Urinary bladder (tissue), 4 donors: ENCODE results near the gene ZMPSTE24. TPM values are rescaled to one million over a fixed set of nuclear protein-coding genes. Genes with fewer than 3 reads are reported as not detected.

Experiments
- DNase-seq: peaks from one replicate; pipeline ENCODE4 v3.0.0-alpha.2; 2015; ENCODE audit errors: extremely low spot score
- H3K27ac ChIP-seq: one replicate; pipeline ENCODE4 v1.5.1; 2013; ENCODE audit warnings: low read depth, mild to moderate bottlenecking, moderate library complexity
- H3K36me3 ChIP-seq: one replicate; pipeline ENCODE4 v1.6.1; 2013; ENCODE audit warnings: mild to moderate bottlenecking, moderate library complexity; ENCODE audit not compliant: insufficient read depth
- H3K4me1 ChIP-seq: one replicate; pipeline ENCODE4 v1.6.1; 2013; ENCODE audit warnings: mild to moderate bottlenecking, moderate library complexity; ENCODE audit not compliant: insufficient read depth
- H3K4me3 ChIP-seq: one replicate; pipeline ENCODE4 v1.5.1; 2013; ENCODE audit warnings: low read depth, low read length
- WGBS: extraction: QIAGEN DNeasy Blood & Tissue Kit; methylation state at CpG from one replicate; pipeline ENCODE4 v1.1.7; 2013; 5-methylcytosine and 5-hydroxymethylcytosine counted together
- polyA plus RNA-seq: library from polyadenylated mRNA; stranded (reverse); fragments of 200-250 nt; gene quantifications from one replicate; pipeline ENCODE4 v1.2.3, GENCODE V29; 2013
- total RNA-seq: library from RNA; depleted of rRNA; stranded (reverse); fragments of >200 nt; gene quantifications from one replicate; pipeline ENCODE4 v1.2.3, GENCODE V29; 2014
- donor health status: healthy with polysubstance abuse.
- donor health status: healthy.

The ZMPSTE24 gene
- total and polyA plus RNA-seq, 2 donors = 32.3 to 67.8 TPM

DNA sequence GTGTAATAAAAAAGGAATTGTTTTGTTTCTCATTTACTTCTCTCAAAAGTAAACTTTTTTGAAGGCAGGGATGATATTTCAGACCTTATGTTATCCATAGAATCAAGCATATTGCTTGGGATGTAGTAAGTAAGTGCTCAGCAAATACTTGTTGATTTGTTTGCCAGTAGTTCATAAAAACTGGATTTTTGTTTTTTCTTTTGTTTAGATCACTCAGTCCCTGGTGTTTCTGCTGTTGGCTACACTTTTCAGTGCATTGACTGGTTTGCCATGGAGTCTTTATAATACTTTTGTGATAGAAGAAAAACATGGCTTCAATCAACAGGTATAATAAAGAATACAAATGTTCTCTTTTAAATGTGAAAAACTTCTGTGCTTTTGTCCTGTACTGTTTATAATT, 10.2 kb downstream of the ZMPSTE24 start:
- Histone ChIP-seq H3K27ac (no peak overlapping the region), H3K36me3 (peaks cover 9% of the 10 kb centered on the region), H3K4me3 (no peak overlapping the region), H3K4me1 (no peaks in the 10 kb centered on the region)
- no peak for DNase-seq

DNA sequence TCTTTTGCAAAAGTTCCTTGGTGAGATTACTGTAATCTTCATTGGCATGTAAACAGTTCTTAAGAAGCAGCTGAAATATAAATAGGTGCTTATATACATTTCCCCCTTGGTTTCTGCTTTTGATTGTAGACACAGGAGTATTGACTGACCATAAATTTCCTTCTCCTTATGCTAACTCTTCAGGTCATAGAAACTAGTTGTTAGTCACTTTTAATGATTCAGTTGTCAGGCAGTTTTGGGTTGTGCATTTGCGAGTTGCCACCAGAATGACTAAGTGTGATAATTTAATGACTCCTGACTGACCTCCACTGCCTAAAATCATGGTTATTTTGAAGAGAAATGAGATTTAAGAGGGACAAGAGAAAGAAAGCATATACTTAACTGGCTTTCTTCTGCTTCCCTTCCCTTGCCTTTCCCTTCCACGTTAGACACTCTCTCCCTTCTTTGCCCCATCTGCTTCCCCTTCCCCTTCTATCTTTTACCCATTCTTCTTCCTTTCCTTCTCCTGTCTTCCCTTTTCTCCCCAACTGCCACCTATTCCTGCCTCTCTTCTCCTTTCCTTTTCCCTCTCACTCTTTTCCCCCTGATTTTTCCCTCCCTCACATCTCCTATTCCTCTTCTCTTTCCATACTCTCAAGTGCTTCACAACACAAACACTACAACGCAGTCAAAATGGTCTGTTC, 12.3 kb downstream of the ZMPSTE24 start:
- WGBS = 57% methylated on average over 3 of the region's 3 CpGs
- H3K36me3 ChIP-seq = peaks cover 6% of the 10 kb centered on the region
- no peak overlapping the region for H3K4me3 ChIP-seq
- no peaks in the 10 kb centered on the region for H3K4me1 ChIP-seq
- no peak overlapping the region for H3K27ac ChIP-seq
- no peak for DNase-seq

DNA sequence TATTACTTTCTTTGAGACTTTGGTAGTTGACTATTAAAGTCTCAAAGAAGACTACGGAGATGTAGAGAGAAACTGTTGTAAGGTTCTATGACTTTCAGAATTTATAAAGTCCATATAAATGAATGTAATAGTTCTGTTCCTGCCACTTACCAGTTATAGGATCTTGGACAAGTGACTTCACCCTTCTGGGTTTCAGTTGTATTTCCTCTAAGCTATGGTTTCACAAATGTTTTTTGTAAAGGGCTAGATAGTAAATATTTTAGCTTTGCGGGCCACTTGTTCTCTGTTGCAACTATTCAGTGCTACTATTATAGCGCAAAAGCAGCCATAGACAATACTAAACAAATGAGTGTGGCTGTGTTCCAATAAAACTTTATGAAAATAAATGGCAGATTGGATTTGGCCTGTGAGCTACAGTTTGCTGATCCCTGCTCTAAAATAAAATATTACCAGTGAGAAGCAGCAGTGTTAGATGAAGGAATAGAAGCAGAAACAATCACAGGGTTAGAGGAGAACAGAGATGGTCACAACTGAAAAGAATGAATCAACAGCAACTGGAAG, 14.7 kb downstream of the ZMPSTE24 start:
- Histone ChIP-seq H3K4me1 (no peaks in the 10 kb centered on the region), H3K36me3 (peaks cover 4% of the 10 kb centered on the region), H3K4me3 (no peak overlapping the region), H3K27ac (no peak overlapping the region)
- WGBS = 93% methylated on average over 3 of the region's 3 CpGs
- DNase-seq = no peak

DNA sequence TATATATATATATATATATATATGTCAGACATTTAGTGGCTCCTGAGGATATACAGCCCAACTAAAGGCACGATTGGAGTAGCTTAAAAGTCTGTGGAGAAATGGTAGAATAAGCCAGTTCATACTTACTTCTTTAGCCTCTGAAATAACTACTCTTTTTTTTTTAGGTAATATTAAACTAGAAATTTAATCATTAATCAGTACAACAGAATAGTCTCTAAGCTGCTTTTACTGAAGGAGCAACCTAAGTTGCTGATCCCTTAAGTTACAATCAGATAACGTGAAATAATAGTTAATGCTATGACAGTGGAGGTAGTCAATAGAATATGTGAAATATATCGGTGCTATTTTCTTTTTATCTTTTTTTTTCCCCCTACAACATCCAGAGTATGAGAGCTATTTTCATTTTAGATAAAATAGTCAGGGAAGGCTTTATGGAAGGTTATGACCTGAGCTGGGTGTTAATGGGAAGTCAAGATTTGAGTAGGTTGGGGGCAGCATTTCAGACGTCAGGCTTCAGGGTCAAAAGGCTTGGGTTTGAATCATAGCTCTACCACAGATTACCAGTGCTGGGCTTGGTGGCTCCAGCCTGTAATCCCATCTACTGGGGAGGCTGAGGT, 15.6 kb downstream of the ZMPSTE24 start:
- 77% methylated on average over 4 of the region's 4 CpGs for WGBS
- H3K36me3 ChIP-seq = peaks cover 4% of the 10 kb centered on the region
- no peak overlapping the region for H3K27ac ChIP-seq
- H3K4me1 ChIP-seq = no peaks in the 10 kb centered on the region
- no peak for DNase-seq
- no peak overlapping the region for H3K4me3 ChIP-seq

DNA sequence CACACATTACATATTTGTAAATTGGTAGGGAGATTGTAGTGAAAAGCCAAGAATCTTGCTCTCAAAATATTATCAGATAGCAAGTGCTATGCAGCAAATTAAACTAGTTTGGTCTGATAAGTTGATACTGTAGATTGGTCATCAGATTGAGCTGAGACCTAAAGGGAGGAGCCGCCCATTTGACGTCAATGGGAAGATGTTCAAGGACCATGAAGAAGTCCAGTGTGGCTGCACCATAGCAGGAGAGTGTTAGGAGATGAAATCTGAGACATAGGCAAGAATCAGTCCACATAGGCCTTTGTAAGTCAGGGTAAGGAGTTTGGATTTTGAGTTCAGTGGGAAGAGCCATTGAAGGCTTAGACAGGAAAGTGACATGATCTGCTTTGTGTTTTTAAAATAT, 16.3 kb downstream of the ZMPSTE24 start:
- WGBS = 93% methylated on average over 2 of the region's 2 CpGs
- H3K36me3 ChIP-seq = peaks cover 3% of the 10 kb centered on the region
- H3K4me1 ChIP-seq = no peaks in the 10 kb centered on the region
- no peak overlapping the region for H3K27ac ChIP-seq
- no peak for DNase-seq
- H3K4me3 ChIP-seq = no peak overlapping the region

DNA sequence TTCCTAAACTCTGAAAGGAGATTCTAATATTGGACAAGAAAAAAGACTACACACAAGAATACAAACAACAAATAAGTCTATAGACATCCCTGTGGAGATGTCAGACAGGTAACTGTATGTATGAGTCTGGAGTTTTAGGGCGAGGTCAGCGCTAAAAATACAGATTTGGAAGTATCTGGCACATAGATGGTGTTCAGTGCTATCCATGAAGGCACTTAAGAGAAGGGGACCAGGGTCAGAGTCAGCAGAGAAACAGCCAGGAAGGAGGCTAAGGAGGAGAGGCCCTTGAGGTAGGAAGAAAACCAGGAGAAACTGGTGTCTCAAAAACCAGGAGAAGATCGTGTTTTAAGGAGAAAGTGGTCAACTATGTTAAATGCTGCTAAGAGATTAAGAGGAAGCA, 18.1 kb downstream of the ZMPSTE24 start:
- Histone ChIP-seq H3K4me1 (no peaks in the 10 kb centered on the region), H3K36me3 (peaks cover 3% of the 10 kb centered on the region), H3K4me3 (no peak overlapping the region), H3K27ac (no peak overlapping the region)
- whole genome bisulfite sequencing = 91% methylated on average over 3 of the region's 3 CpGs
- DNase-seq = no peak

DNA sequence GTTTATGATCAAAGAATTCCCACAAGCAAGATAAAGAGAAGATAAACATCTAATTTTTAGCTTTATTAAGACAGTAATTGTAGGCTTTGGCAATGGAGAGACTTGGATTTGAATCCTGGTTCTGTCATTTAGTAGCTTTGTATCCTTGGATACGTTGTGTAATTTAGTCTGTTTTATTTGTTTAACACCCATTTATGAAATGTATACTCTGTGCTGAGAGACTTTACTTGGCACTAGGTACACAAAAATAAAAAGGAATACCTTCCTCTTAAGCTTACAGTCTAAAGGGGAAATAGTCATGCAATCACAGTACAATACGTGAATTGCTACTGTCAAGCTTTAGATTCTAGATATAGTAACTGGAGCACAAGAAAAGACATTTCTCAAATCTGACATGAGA, 23.8 kb downstream of the ZMPSTE24 start:
- H3K4me3 ChIP-seq = no peak overlapping the region
- H3K36me3 ChIP-seq = peaks cover 2% of the 10 kb centered on the region
- no peak overlapping the region for H3K27ac ChIP-seq
- 52% methylated on average over 2 of the region's 2 CpGs for WGBS
- DNase-seq = no peak
- H3K4me1 ChIP-seq = no peaks in the 10 kb centered on the region

DNA sequence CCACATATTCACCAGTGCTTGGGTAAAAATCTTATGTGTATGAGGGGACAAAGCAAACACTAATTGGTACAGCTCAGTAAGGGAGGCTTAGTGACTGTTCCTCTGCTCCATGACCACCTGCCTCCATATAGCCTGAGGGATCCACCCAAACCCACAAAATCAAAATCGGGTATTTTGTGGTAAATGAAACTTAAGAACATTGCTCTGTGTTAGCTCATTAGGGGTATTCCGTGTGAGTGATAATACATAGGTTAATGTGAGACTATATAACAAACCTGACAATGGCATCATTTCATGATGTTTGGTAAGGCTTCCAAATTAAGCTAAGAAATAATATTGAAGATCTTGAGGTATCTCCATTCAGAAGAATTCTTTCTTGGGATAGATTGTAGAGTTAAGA, 33.3 kb downstream of the ZMPSTE24 start:
- DNase-seq = no peak
- Histone ChIP-seq H3K4me1 (no peaks in the 10 kb centered on the region), H3K27ac (no peak overlapping the region), H3K4me3 (no peak overlapping the region), H3K36me3 (peaks cover 3% of the 10 kb centered on the region)
- 96% methylated on average over 2 of the region's 2 CpGs for WGBS

DNA sequence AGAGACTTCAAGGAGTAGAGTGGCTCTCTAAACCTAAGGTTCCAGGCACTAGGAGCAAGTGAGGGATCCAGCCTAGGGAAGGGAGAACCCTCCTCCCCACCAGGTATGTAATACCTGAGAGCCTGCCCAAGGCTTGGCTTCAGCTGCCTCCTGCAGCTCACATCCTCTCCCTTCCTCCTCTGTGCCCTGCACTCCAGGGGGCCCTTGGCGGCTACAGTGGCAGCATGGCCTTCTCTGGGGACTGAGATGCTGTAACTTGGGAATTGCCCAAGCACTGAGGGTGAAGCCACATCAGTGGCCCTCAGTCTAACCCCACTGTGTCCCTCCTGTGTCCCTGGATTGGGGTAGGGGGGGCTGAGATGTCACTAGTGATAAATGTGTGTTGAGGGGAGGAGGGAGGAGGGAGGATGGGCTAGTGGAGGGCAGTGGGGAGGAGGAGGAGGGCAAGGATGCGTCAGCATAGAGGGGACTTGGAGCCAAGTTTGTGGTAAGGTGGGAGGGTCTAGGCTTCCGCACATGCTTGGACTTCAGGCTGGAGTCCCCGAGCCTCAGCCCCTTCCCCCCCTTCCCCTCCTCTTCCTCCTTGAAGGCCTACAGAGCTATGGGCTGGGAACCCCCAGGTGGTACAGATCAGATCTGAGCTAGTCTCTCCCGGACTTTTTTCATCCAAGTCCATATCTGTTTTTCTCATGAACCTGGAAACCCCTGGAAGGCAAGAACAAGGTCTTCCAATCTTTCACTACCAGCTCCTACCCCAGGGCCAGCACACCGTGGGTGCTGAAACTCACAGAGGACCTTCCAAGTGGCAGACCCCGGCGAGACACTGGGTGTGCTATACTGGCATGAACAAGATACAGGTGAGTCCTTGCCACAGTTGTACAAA, 41.6 kb downstream of the ZMPSTE24 start:
- Histone ChIP-seq H3K4me3 (no peak overlapping the region), H3K36me3 (no peaks in the 10 kb centered on the region), H3K27ac (no peak overlapping the region), H3K4me1 (no peaks in the 10 kb centered on the region)
- 65% methylated on average over 8 of the region's 8 CpGs for WGBS
- no peak for DNase-seq

DNA sequence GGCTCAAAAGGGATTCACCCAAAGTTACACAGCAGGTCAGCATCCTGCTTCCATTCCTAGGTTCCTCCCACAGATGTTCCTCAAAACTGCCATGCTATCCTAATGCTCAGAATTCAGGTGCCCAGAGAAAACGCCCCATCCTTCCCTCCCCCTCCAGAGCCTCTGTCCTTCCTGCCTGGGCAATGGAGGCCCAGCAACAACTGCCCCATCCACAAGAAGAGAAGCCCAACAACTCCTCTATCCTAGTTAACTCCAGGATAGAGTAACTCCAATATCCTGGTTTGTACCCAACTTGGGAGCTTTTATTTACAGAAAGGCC, 42.2 kb downstream of the ZMPSTE24 start:
- no peaks in the 10 kb centered on the region for H3K36me3 ChIP-seq
- no peak overlapping the region for H3K4me3 ChIP-seq
- no peaks in the 10 kb centered on the region for H3K4me1 ChIP-seq
- H3K27ac ChIP-seq = no peak overlapping the region
- 90% methylated on average over 1 of the region's 1 CpG for WGBS
- no peak for DNase-seq

DNA sequence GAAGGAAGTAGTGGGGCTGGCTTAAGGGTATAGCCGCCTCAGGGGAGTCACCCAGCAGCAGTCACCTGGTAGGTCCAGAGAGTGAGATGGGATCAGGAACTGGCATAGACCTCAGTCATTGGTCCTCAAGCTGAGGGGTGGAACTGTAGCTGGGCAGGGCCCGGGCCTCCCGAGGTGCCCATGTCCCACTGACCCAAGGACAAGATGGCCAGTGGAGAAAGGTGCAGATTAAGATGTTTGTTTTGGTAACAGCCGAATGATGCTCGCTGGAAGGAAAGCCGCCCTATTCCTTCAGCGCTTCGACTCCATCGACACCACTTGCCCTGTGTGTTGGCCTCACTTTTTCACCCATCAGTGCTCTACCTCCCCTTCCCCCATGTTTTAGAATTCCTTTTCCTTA, 42.6 kb downstream of the ZMPSTE24 start:
- Histone ChIP-seq H3K4me3 (no peak overlapping the region), H3K4me1 (no peaks in the 10 kb centered on the region), H3K36me3 (no peaks in the 10 kb centered on the region), H3K27ac (no peak overlapping the region)
- 92% methylated on average over 9 of the region's 9 CpGs for WGBS
- DNase-seq = no peak

DNA sequence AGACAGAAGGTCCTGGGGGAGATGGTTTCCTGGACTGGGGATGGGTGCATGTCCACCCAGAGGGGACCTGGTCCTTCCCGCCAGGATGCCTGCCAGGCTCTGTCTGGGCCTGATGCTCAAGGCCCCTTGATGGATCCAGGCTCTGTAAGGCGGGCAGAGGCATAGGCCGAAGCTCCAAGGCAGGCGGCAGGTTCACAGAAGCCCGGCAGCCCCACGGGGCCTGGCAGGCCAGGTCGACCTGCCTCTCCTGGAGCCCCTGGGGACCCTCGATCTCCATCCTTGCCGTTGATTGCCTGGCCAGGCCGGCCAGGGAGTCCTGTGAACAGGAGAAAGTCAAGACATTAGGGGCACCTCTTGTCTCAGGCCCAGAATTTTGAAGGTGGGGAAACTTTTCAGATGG, 43.0 kb downstream of the ZMPSTE24 start:
- DNase-seq = no peak
- no peak overlapping the region for H3K4me3 ChIP-seq
- 94% methylated on average over 10 of the region's 10 CpGs for WGBS
- H3K36me3 ChIP-seq = no peaks in the 10 kb centered on the region
- no peak overlapping the region for H3K27ac ChIP-seq
- no peaks in the 10 kb centered on the region for H3K4me1 ChIP-seq

DNA sequence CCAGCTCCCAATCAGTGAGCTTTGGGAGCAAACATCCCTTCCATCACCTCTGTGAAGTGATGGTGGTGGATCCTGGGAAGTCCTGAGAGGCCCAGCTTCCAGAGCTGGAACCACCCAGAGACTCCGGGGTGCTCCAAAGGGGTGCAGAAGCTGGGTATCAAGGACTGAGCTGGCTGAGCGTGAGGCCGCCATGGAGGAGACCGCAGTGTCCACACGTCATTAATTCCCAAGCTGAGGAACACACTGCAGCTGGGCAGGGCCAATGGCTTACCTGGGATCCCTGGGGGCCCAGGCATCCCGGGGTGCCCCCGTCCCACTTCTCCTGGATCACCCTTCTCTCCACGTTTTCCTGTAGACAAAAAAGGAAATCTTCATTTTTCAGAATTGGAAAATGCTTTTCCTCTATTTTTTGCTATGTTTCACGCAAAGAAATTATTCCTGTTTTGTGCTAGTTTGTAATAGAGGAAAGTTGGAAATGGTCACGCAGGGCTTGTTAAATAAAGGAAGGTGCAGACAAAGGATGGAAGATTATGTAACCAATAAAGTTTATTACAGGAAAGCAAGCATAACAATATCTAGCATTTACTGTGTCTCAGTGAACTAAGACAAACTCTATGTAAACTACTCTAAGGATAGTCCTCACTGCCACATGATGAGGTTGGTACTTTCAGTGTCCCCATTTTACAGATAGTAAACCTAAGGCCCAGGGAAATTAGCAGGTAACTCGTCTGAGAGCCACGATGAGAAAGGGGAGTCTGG, 43.7 kb downstream of the ZMPSTE24 start:
- no peak overlapping the region for H3K4me3 ChIP-seq
- DNase-seq = no peak
- no peaks in the 10 kb centered on the region for H3K4me1 ChIP-seq
- H3K36me3 ChIP-seq = no peaks in the 10 kb centered on the region
- H3K27ac ChIP-seq = no peak overlapping the region
- WGBS = 93% methylated on average over 12 of the region's 12 CpGs
